CD4-positive, alpha-beta T cell treated with Interleukin-21 for 1 hour (primary cell): ENCODE results near the gene MYF6.
"Not testable (repeated sequence)": the region's sequence is repeated elsewhere in the genome, so short reads cannot be mapped to it uniquely, and the experiment has no call there.

Experiments
- DNase-seq: peaks from one replicate; pipeline ENCODE4 v3.0.0-alpha.2; 2020

MYF6 gene

GRCh38 chr12:80707126-80707829 lies at the start of gene MYF6:
MYF6 (plus strand) TSS chr12:80707634; CDS start chr12:80707720, 86 bp downstream.
- no peak for DNase-seq

- no peak for DNase-seq
These were observed 47.8 kb upstream of the MYF6 start for GRCh38 chr12:80659512-80660063.

GRCh38 chr12:80662586-80662985 lies 44.8 kb upstream of the MYF6 start:
- DNase-seq: no peak

GRCh38 chr12:80670214-80670613 lies 37.2 kb upstream of the MYF6 start:
- DNase-seq: no peak

- DNase-seq: not testable (repeated sequence)
These were observed 31.3 kb upstream of the MYF6 start for GRCh38 chr12:80676042-80676636.

GRCh38 chr12:80676856-80677255 lies 30.6 kb upstream of the MYF6 start:
- no peak for DNase-seq

GRCh38 chr12:80677994-80678393 lies 29.4 kb upstream of the MYF6 start:
- DNase-seq: no peak

- no peak for DNase-seq
These were observed 27.9 kb upstream of the MYF6 start for GRCh38 chr12:80679346-80680131.

GRCh38 chr12:80681287-80681686 lies 26.1 kb upstream of the MYF6 start:
- no peak for DNase-seq

- DNase-seq: no peak
These were observed 25.6 kb upstream of the MYF6 start for GRCh38 chr12:80681786-80682185.

- DNase-seq: no peak
These were observed 23.3 kb upstream of the MYF6 start for GRCh38 chr12:80684077-80684495.

- no peak for DNase-seq
These were observed 17.3 kb upstream of the MYF6 start for GRCh38 chr12:80690090-80690489.

GRCh38 chr12:80690513-80690912 lies 16.9 kb upstream of the MYF6 start:
- no peak for DNase-seq

GRCh38 chr12:80692114-80692513 lies 15.3 kb upstream of the MYF6 start:
- DNase-seq: no peak

GRCh38 chr12:80697270-80697887 lies 10.1 kb upstream of the MYF6 start:
- DNase-seq: no peak

GRCh38 chr12:80698256-80698655 lies 9.2 kb upstream of the MYF6 start:
- DNase-seq: no peak

- no peak for DNase-seq
These were observed 8.4 kb upstream of the MYF6 start for GRCh38 chr12:80698847-80699542.

GRCh38 chr12:80700327-80700726 lies 7.1 kb upstream of the MYF6 start:
- no peak for DNase-seq

GRCh38 chr12:80701388-80701787 lies 6.0 kb upstream of the MYF6 start:
- no peak for DNase-seq

- no peak for DNase-seq
These were observed 4.3 kb upstream of the MYF6 start for GRCh38 chr12:80702889-80703805.

- DNase-seq: no peak
These were observed 3.0 kb upstream of the MYF6 start for GRCh38 chr12:80704420-80704819.
